T-helper 17 cell (primary cell): Measurements from ENCODE around the gene TERT. TPM values are rescaled to one million over a fixed set of nuclear protein-coding genes. Genes with fewer than 3 reads are reported as not detected.

ENCODE experiments used
- ATAC-seq: fragments of 150-1000 bp; cut with Tn5 transposase; 2 replicates; pipeline ENCODE4 v1.10.0; 2021; ENCODE audit warnings: mild to moderate bottlenecking, moderate library complexity
- DNase-seq, 3 donors: peaks; one replicate each; pipeline versions ENCODE4 v3.0.0 to v3.0.0-alpha.2; 2020 to 2021
- H3K9me3 ChIP-seq: one replicate; pipeline ENCODE4 v1.7.0; 2013; ENCODE audit warnings: low read length, mild to moderate bottlenecking; ENCODE audit not compliant: control insufficient read depth, poor library complexity, severe bottlenecking
- H3K27ac Mint-ChIP-seq: one replicate; pipeline ENCODE4 v1.8.0; 2022; ENCODE audit warnings: mild to moderate bottlenecking, moderate library complexity, mixed read lengths
- H3K27me3 Mint-ChIP-seq: one replicate; pipeline ENCODE4 v1.8.0; 2022; ENCODE audit warnings: mixed read lengths
- H3K36me3 Mint-ChIP-seq: one replicate; pipeline ENCODE4 v1.8.0; 2022; ENCODE audit warnings: low read depth, mixed read lengths
- H3K4me1 Mint-ChIP-seq: one replicate; pipeline ENCODE4 v1.8.0; 2022; ENCODE audit warnings: mild to moderate bottlenecking, mixed read lengths
- H3K4me3 Mint-ChIP-seq: one replicate; pipeline ENCODE4 v1.8.0; 2022; ENCODE audit warnings: mild to moderate bottlenecking, moderate library complexity, mixed read lengths
- total RNA-seq, 4 donors: library from RNA in 2 of 4; stranded (reverse) in 2 of 4; gene quantifications; one replicate each; pipeline ENCODE4 v1.2.3 and lab custom pipeline; 2022 to 2026

Gene TERT
- total RNA-seq, 2 donors from 2014 or later: 0.10 to 0.80 TPM

DNA sequence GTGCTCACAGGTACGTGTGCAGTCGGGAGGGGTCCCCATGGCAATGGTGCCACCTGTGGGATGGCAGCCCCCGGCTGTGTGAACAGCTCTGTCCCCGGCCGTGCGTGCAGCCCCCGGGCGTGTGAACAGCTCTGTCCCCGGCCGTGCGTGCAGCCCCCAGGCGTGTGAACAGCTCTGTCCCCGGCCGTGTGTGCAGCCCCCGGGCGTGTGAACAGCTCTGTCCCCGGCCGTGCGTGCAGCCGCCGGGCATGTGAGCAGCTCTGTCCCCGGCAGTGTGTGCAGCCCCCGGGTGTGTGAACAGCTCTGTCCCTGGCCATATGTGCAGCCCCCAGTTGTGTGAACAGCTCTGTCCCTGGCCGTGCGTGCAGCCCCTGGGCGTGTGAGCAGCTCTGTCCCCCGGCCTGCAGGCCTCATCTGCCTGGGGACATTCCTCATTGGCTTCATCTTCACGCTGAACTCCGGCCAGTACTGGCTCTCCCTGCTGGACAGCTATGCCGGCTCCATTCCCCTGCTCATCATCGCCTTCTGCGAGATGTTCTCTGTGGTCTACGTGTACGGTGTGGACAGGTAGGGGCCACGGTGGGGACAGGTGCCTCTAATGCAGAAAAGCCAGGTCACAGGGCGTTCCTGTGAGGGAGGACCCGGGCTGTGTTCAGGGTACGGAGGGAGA is 75.6 kb downstream of the TERT start:
- H3K4me3 Mint-ChIP-seq: no peak overlapping the region

DNA sequence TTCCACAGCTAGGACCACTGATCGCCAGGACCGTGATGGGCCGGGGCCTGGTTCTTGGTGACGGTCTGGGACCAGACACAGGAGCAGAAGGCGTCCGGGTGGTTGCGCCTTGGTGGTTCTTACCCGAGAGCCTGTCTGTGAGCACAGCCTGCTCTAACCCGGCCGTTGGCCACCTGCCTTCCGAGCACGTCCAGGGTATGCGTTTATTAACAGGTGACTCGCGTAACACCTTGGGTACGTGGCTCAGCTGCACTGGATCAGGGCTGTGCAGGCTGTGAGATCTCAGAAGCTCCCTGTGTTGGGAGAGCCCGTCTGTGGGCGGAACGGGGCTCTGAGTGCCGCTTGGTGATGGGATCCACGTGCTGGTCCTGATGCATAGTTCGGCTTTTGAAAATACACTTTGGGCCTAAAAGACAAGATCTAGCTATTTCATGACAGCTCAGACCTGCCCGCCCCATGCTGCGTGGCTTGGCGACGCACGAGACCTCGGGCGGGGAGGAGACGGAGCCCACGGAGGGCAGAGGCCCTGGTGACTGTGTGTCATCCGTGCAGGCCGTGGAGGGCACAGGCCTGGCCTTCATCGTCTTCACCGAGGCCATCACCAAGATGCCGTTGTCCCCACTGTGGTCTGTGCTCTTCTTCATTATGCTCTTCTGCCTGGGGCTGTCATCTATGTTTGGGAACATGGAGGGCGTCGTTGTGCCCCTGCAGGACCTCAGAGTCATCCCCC is 76.4 kb downstream of the TERT start:
- DNase-seq (no peak), ATAC-seq (no peak)
- Mint-ChIP-seq H3K4me1 (no peaks in the 10 kb centered on the region), H3K4me3 (no peak overlapping the region), H3K27ac (no peak overlapping the region), H3K27me3 (peaks cover 9% of the 10 kb centered on the region), H3K36me3 (no peaks in the 10 kb centered on the region)
- H3K9me3 ChIP-seq: no peaks in the 10 kb centered on the region

More for the DNA sequence above, 75.6 kb downstream of the TERT start:
- DNase-seq: no peak
- no peaks in the 10 kb centered on the region for H3K9me3 ChIP-seq
- no peak for ATAC-seq
- Mint-ChIP-seq H3K36me3 (no peaks in the 10 kb centered on the region), H3K27me3 (peaks cover 9% of the 10 kb centered on the region), H3K27ac (no peak overlapping the region), H3K4me1 (peaks cover 3% of the 10 kb centered on the region)

DNA sequence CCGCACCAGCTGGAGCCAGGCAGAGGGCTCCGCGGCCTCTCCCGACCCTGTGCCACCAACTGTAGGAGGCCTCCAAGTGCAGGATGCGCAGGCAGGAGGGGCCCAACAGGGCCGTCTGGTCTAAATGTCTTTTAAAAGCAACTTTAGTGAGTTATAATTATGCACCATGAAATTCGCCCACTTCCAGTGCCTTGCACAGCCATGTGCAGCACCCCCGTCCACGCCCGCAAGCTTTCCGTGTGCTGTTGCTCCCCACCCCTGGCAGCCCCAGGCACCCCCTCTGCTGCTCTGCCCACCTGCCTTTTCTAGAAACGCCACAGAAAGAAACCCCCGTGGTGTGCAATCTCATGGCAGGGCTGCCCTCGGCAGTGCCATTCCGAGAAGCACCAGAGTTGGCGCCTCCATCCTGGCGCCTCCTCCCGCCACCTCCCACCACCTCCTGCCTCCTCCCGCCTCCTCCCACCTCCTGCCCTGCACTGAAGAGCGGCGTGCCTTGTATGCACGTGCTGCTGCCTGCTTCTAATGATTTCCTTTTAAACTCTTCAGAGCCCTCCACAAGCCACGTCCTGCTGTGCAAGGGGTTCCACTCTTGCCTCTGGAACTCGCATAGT is 77.2 kb downstream of the TERT start:
- no peak overlapping the region for H3K4me3 Mint-ChIP-seq
- DNase-seq (no peak), ATAC-seq (no peak)
- H3K27me3 Mint-ChIP-seq: peaks cover 9% of the 10 kb centered on the region
- no peaks in the 10 kb centered on the region for H3K36me3 Mint-ChIP-seq
- H3K27ac Mint-ChIP-seq: no peak overlapping the region
- H3K9me3 ChIP-seq: no peaks in the 10 kb centered on the region
- H3K4me1 Mint-ChIP-seq: no peaks in the 10 kb centered on the region

DNA sequence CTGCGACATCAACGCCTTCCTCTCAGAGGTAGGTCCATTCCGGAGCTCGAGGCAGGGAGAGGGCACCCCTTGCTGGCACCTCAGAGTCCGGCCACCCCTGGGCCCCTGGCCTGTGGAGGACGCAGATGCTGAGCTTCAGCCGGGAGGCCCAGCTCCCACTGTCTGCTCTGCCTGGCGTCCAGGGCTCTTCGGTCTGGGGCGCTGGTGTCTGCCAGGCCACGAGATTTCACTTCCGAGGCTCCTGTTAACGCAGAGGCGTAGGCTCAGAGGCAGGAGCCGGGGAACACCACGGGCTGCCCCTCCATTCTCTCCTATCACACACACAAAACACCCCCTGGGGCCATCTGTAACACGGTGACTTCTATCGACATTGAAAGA is 78.0 kb downstream of the TERT start:
- ATAC-seq (no peak), DNase-seq (no peak)
- Mint-ChIP-seq H3K36me3 (no peaks in the 10 kb centered on the region), H3K4me1 (no peaks in the 10 kb centered on the region), H3K27me3 (peaks cover 9% of the 10 kb centered on the region), H3K27ac (no peak overlapping the region), H3K4me3 (no peak overlapping the region)
- H3K9me3 ChIP-seq: no peaks in the 10 kb centered on the region

DNA sequence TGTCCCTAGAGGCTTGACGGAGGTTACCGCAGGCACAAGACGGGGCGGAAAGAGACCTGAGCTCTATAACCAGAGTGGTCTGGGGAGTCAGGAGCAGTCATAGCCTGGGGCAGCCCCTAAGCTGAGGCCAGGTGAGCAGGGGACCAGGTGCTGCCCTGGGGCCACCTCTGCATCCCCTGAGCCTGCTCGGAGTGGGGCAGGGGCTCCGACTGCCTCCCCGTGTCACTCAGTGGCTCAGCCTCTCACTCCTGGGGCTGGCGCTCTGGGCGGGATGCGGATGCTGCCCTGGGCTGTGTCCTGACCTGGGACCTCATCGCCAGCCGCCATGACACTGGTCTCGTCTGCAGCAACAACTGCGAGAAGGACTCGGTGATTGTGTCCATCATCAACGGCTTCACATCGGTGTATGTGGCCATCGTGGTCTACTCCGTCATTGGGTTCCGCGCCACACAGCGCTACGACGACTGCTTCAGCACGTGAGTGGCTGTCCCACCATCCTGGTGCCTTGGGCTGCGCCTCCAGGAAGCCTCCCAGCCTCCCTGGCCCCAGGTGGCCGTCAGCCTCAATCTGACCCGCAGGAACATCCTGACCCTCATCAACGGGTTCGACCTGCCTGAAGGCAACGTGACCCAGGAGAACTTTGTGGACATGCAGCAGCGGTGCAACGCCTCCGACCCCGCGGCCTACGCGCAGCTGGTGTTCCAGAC is 78.5 kb downstream of the TERT start:
- no peak for ATAC-seq
- Mint-ChIP-seq H3K36me3 (no peaks in the 10 kb centered on the region), H3K4me1 (no peaks in the 10 kb centered on the region), H3K27me3 (peaks cover 9% of the 10 kb centered on the region), H3K27ac (no peak overlapping the region), H3K4me3 (no peak overlapping the region)
- DNase-seq: peak in 1 of 3 donors; percentile 3
- H3K9me3 ChIP-seq: no peaks in the 10 kb centered on the region

DNA sequence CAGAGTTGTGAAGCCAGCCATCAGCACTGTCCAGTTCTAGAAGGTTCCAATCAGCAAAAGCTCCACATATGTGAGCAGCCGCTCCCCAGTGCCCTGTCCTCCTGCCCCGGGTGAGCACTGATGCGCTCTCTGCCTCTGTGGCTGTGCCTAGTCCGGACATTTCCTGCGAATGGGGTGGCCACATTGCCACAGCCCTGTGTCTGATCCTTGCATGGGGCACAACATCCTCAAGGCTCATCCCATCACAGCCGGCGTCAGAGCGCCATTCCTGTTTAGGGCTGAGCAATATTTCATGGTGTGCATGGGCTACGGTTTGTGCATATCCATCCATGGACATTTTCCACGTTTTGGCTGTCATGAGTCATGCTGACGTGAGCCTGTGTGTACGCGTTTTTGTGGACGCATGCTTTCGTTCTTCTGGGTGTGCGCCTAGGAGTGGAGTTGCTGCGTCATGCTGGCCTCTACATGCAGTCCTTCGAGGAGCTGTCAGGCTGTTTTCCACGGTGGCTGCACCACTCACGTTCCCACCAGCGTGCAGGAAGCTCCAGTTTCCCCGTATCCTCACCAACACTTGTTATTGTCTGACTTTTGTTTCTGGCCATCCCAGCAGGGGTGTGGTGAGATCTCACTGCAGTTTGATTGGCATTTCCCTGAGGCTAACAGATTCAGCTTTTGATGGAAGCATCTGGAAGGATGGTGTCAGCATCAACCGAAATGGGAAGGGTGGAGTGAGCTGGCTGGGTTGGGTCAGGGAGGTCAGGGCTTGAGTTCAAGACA is 79.4 kb downstream of the TERT start:
- H3K36me3 Mint-ChIP-seq: no peaks in the 10 kb centered on the region

DNA sequence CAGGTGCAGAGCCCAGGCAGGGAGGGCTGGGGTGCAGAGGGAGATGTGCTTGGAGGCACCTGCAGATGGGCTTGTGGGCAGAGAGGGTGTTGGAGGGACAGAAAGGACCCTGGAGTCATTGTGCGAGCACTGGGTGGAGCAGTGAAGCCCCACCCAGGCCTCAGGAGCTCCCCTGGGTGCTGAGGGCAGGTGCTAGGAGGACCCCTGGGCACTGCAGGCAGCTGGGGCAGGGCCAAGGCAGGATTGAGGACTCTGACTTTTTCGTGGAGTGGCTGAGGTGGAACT is 80.0 kb downstream of the TERT start:
- no peaks in the 10 kb centered on the region for H3K36me3 Mint-ChIP-seq
- H3K27ac Mint-ChIP-seq: no peak overlapping the region
- no peak for ATAC-seq
- no peaks in the 10 kb centered on the region for H3K4me1 Mint-ChIP-seq
- H3K9me3 ChIP-seq: no peaks in the 10 kb centered on the region
- H3K27me3 Mint-ChIP-seq: peaks cover 9% of the 10 kb centered on the region
- no peak overlapping the region for H3K4me3 Mint-ChIP-seq
- DNase-seq: peak in 1 of 3 donors; percentile 2

More for the DNA sequence above, 79.4 kb downstream of the TERT start:
- Mint-ChIP-seq H3K27me3 (peaks cover 9% of the 10 kb centered on the region), H3K4me1 (no peaks in the 10 kb centered on the region), H3K4me3 (no peak overlapping the region), H3K27ac (no peak overlapping the region)
- DNase-seq (peak in 1 of 3 donors; percentile 3), ATAC-seq (no peak)
- H3K9me3 ChIP-seq: no peaks in the 10 kb centered on the region

DNA sequence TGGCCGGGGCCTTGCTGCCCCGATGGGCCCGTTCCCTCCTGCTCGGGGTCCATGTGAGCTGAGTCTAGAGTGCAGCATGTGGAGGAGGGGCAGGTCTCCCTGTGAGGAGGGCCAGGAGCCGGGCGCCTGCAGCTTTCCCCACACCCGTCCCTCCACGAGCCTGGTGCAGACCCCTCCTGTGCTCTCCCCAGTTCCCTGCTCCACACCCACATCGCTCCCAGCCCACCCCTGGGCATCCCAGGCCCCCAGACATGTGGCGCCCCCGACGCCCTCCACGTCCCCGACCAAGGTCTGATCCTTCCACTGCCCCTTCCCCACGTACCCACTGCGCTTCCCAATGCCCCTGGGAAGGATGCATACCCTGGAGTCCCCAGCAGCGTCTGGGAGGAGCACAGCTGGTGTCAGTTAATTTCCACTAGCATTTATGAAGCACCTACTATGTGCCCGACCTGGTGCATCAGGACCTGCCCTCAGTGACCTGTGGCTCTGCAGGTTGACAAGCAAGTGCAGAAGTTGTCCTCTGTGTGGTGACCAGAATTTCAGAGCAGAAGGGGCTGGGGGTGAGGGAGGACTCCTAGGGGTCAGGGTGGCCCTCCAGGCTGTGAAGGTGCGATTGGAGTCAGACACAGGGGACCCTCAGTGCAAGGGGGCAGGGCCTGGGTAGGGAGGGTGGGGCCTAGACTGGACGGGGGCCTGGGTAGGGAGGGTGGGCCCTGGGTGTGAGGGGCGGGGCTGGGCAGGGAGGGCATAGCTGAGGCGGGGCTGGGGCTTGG is 80.5 kb downstream of the TERT start:
- no peak overlapping the region for H3K4me3 Mint-ChIP-seq
- peak in 1 of 3 donors; percentile 3 for DNase-seq

DNA sequence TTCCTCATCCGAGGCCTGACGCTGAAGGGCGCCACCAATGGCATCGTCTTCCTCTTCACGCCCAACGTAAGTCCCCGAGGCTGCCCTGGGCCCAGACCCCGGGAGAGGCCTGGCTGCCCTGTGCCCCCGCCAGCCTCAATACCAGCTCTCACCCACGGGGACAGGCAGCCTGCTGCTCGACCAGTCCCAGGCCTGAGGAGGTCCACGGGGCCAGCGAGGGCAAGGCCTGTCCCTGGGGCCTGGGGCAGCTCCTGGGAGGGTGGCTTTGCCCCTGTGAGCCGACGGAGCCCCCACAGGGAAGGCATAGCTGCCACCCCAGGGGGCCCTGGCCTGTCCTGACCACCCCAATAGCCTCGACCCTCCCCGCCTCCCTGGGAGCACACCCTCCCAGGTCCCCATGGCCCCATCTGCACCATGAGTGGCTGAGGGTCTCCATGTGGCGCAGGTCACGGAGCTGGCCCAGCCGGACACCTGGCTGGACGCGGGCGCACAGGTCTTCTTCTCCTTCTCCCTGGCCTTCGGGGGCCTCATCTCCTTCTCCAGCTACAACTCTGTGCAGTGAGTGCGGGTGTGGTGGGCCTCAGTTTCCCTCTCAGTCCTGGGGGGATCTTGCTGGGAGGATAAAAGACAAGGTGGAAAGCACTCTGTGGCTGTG is 81.2 kb downstream of the TERT start:
- DNase-seq: peak in 1 of 3 donors; percentile 8
- Mint-ChIP-seq H3K27ac (no peak overlapping the region), H3K4me3 (no peak overlapping the region), H3K4me1 (peaks cover 3% of the 10 kb centered on the region), H3K27me3 (peaks cover 6% of the 10 kb centered on the region), H3K36me3 (no peaks in the 10 kb centered on the region)
- no peaks in the 10 kb centered on the region for H3K9me3 ChIP-seq
- ATAC-seq: no peak

More for the DNA sequence above, 80.5 kb downstream of the TERT start:
- H3K36me3 Mint-ChIP-seq: no peaks in the 10 kb centered on the region
- peaks cover 3% of the 10 kb centered on the region for H3K4me1 Mint-ChIP-seq
- H3K27me3 Mint-ChIP-seq: peaks cover 9% of the 10 kb centered on the region
- no peak overlapping the region for H3K27ac Mint-ChIP-seq
- no peaks in the 10 kb centered on the region for H3K9me3 ChIP-seq
- no peak for ATAC-seq

DNA sequence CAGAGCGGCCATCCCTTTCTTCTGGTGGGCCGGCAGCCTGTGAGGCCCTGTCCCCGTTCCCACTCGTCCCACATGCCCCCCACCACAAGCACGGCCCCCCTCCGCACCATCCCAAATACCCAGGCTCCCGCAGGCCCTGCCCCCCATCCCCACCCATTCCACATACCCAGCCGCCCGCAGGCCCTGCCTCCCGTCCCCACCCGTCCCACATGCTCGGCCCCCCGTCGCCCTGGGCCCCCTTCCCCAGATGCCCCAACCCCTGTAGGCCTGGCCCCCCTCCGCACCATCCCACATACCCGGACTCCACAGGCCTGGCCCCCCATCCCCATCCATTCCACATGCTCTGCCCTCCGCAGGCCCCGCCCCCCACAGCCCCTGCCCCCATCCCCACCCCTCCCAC is 82.0 kb downstream of the TERT start:
- Mint-ChIP-seq H3K27ac (no peak overlapping the region), H3K4me3 (no peak overlapping the region), H3K27me3 (no peaks in the 10 kb centered on the region), H3K36me3 (no peaks in the 10 kb centered on the region), H3K4me1 (peaks cover 3% of the 10 kb centered on the region)
- no peaks in the 10 kb centered on the region for H3K9me3 ChIP-seq
- ATAC-seq (no peak), DNase-seq (no peak)

DNA sequence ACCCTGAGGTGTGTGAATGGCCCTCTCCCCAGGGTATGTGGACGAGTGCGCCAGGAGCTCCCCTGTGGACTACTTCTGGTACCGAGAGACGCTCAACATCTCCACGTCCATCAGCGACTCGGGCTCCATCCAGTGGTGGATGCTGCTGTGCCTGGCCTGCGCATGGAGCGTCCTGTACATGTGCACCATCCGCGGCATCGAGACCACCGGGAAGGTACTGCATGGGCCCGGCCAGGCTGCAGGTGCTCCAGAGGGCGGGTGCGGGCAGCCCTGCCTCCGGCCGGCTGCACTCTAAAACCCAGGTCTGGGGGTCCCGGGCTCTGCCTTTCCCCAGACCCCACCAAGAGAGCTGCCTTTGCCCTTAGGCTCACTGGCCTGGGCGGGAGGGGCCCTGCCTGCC is 82.6 kb downstream of the TERT start:
- H3K9me3 ChIP-seq: no peaks in the 10 kb centered on the region
- H3K4me1 Mint-ChIP-seq: peaks cover 3% of the 10 kb centered on the region
- no peak for ATAC-seq
- no peak overlapping the region for H3K27ac Mint-ChIP-seq
- peaks cover 5% of the 10 kb centered on the region for H3K27me3 Mint-ChIP-seq
- no peaks in the 10 kb centered on the region for H3K36me3 Mint-ChIP-seq
- H3K4me3 Mint-ChIP-seq: no peak overlapping the region
- DNase-seq: peak in 1 of 3 donors; percentile 6

DNA sequence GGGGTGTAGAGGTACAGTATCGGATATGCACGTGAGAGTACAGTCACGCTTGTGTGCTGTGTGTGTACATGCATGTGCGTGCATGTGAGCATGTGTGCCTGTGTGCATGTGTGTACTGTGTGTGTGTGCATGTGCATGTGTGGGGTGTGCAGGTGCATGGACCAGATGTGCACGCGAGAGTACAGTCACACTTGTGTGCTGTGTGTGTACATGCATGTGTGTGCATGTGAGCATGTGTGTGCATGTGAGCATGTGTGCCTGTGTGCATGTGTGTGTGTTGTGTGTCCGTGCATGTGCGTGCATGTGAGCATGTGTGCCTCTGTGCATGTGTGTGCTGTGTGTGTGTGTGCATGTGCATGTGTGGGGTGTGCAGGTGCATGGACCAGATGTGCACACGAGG is 83.2 kb downstream of the TERT start:
- Mint-ChIP-seq H3K36me3 (no peaks in the 10 kb centered on the region), H3K27ac (no peak overlapping the region), H3K27me3 (peaks cover 5% of the 10 kb centered on the region), H3K4me1 (peaks cover 3% of the 10 kb centered on the region), H3K4me3 (no peak overlapping the region)
- DNase-seq: no peak
- no peak for ATAC-seq
- H3K9me3 ChIP-seq: no peaks in the 10 kb centered on the region
